ENCODE measurements around the gene UGGT1.

DNA sequence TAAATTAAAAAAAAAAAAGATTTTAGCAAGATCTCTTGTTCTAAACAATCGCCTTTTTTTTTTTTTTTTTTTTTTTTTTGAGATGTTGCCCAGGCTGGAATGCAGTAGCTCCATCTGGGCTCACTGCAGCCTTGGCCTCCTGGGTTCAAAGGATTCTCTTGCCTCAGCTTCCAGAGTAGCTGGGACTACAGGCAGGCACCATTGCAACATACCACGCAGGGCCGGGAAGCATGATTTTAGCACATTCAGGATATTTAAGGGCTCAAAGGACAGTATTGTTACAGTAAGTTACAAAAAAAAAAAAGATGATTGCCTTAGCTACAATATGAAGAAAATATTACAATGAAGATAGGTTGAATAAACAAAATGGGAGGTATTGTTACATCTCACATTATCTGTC is 33.7 kb upstream of the UGGT1 start:
- TF ChIP-seq, protein P1, sequence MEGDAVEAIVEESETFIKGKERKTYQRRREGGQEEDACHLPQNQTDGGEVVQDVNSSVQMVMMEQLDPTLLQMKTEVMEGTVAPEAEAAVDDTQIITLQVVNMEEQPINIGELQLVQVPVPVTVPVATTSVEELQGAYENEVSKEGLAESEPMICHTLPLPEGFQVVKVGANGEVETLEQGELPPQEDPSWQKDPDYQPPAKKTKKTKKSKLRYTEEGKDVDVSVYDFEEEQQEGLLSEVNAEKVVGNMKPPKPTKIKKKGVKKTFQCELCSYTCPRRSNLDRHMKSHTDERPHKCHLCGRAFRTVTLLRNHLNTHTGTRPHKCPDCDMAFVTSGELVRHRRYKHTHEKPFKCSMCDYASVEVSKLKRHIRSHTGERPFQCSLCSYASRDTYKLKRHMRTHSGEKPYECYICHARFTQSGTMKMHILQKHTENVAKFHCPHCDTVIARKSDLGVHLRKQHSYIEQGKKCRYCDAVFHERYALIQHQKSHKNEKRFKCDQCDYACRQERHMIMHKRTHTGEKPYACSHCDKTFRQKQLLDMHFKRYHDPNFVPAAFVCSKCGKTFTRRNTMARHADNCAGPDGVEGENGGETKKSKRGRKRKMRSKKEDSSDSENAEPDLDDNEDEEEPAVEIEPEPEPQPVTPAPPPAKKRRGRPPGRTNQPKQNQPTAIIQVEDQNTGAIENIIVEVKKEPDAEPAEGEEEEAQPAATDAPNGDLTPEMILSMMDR (conservative IDR thresholded peaks at IDR 0.05; ENCODE audit: low read length) = no peak
- no peak for TF ChIP-seq EZH2phosphoT487 (IDR thresholded peaks at IDR 0.05; ENCODE audit: borderline replicate concordance, low read depth, low read length)

Data from OCI-LY7 (cell line).